Measurements from ENCODE around the gene CRLF1.
"Not testable (repeated sequence)": the region's sequence is repeated elsewhere in the genome, so short reads cannot be mapped to it uniquely, and the experiment has no call there.

The CRLF1 gene

DNA sequence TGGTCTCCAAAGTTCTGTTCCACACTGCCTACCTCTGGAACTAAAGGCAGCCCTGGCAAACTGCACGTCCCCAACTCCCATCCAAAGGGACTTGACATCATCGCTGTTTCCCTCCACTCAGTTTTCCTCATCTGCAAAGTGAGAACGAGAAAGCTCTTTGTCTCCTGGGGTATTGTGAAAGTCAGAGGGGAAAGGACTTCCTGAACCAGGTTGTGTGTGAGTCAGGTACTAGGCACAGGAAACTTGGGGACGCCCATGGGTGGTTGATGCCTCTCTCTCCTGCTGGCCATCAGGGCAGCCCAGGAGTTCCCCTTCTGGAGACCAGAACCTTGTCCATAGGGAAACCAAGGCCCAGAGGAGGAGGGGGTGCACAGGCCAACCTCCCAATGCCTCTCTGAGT lies 4.7 kb downstream of the CRLF1 start:
- Mint-ChIP-seq H3K4me1 (ENCODE audit: low read depth in 2 of 2) (peaks cover 7 to 10% of the 10 kb centered on the region in 2 donors), H3K9me3 (no peaks in the 10 kb centered on the region), H3K4me3 (no peak overlapping the region), H3K36me3 (ENCODE audit: insufficient read depth) (no peaks in the 10 kb centered on the region), H3K27ac (no peak overlapping the region), H3K27me3 (peaks cover 35 to 72% of the 10 kb centered on the region in 2 donors)
- no peak for DNase-seq
- ATAC-seq (replicated peaks): no peak

DNA sequence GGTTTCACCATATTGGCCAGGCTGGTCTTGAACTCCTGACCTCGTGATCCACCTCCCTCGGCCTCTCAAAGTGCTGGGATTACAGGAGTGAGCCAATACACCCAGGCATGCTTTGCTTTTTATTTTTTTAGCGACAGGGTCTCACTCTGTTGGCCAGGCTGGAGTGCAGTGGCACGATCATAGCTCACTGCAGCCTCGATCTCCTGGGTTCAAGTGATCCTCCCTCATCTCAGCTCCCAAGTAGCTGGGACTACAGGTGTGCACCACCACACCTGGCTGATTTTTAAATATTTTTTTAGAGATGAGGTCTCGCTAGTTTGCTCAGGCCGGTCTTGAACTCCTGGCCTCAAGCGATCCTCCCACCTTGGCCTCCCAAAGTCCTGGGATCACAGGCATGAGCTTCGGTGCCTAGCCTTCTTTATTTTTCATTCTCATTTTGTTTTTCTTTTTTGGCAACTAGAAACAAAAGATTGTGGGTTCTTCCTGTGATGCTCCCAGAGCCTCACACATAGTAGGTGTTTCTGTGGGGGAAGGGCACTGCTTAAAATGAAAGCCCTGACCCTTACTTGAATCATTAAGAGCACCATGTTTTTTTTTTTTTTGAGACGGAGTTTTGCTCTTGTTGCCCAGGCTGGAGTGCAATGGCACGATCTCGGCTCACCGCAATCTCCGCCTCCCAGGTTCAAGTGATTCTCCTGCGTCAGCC lies 5.8 kb downstream of the CRLF1 start:
- H3K9me3 Mint-ChIP-seq; H3K36me3 Mint-ChIP-seq (ENCODE audit: insufficient read depth); DNase-seq; H3K4me3 Mint-ChIP-seq; ATAC-seq (replicated peaks); H3K27ac Mint-ChIP-seq: not testable (repeated sequence)
- Mint-ChIP-seq H3K4me1 (ENCODE audit: low read depth in 2 of 2) (peaks cover 8 to 16% of the 10 kb centered on the region in 2 donors), H3K27me3 (peaks cover 35 to 72% of the 10 kb centered on the region in 2 donors)

DNA sequence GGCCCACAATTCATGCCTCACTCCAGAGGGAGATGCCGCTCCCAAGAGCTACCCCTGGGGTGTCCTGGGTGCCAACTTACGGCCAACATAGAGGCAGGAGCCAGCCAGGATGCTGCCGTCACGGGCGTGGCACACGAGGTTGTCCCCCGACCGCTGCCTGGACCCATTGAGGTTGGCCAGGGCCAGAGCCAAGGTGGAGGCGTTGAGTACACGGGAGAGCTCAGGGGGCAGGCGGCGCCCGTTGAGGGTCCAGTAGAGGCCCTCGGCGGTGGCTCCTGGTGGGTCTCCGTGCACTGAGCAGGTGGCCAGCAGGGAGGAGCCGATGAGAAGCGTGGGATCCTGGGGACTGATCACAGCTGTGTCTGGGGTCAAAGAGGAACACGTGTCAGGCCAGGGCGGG lies 7.1 kb downstream of the CRLF1 start:
- peaks cover 23 to 59% of the 10 kb centered on the region in 2 donors for H3K27me3 Mint-ChIP-seq
- DNase-seq (no peak), ATAC-seq (replicated peaks) (no peak)
- no peak overlapping the region for H3K4me3 Mint-ChIP-seq
- H3K9me3 Mint-ChIP-seq: no peaks in the 10 kb centered on the region
- no peak overlapping the region for H3K27ac Mint-ChIP-seq
- H3K4me1 Mint-ChIP-seq (ENCODE audit: low read depth in 2 of 2): peaks cover 14 to 17% of the 10 kb centered on the region in 2 donors
- peaks cover 3% of the 10 kb centered on the region for H3K36me3 Mint-ChIP-seq (ENCODE audit: insufficient read depth)

DNA sequence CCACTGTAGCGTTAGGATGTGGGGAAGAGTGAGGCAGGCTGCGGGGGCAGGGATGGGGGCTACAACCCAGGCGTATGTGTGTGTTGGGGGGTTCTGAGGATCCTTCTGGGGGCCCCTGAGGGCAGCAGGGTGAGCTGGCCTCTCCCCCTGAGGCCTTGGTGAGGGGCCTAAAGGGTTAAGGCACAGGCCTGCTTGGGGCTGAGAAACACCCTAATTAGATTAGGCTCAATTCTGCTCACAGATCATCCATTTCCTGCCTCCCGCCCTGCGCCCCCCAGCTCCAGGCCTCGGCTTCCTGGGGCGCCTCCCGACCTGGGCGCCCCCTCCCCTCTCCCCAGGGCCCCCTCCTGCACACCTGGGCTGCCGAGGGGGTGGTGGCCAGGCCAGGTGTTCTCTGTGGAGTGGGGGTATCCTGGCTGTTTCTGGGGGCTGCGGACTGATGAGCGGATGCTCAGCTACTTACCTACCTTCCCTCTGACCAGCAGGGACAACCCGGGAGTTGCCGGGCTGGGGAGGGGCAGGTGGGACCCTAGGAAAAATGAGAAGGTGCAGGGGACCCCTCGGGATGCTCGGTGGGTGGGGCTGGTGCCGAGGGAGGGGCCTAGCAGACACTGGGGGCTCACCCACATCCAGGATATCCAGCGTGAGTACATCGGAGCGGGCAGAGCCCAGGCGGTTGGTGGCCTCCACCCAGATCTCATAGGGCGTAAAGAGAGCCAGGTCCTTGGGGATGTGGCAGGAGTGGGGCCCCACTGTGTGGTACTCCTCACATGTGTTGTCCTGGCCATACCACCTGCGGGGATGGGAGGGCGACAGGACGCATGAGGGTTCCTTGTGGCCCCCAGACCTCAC lies 8.6 kb downstream of the CRLF1 start:
- H3K27ac Mint-ChIP-seq: no peak overlapping the region
- peaks cover 16 to 49% of the 10 kb centered on the region in 2 donors for H3K27me3 Mint-ChIP-seq
- peaks cover 14 to 15% of the 10 kb centered on the region in 2 donors for H3K4me1 Mint-ChIP-seq (ENCODE audit: low read depth in 2 of 2)
- ATAC-seq (replicated peaks) (no peak), DNase-seq (no peak)
- H3K9me3 Mint-ChIP-seq: no peaks in the 10 kb centered on the region
- no peak overlapping the region for H3K4me3 Mint-ChIP-seq
- H3K36me3 Mint-ChIP-seq (ENCODE audit: insufficient read depth): peaks cover 3% of the 10 kb centered on the region

DNA sequence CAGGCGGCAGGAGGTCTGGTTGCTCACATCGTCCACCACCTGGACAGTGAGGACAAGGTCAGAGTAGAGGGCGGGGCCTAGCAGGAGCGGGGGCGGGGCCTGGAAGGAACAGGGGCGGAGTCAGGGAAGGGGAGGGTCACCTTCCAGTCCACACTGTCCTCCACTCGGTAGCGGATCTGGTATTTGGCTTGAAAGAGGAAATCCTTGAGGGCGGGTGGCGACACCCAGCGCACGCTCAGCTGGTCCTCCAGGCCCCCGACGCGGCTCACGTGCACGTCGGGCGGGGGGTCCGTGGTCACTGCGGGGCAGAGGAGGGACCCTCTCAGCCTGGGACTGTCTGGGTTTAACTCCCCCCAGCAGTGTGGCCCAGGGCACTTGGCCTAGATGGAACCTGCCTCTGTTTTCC lies 9.8 kb downstream of the CRLF1 start:
- H3K9me3 Mint-ChIP-seq: no peaks in the 10 kb centered on the region
- H3K36me3 Mint-ChIP-seq (ENCODE audit: insufficient read depth): peaks cover 5% of the 10 kb centered on the region
- H3K4me1 Mint-ChIP-seq (ENCODE audit: low read depth in 2 of 2): peaks cover 12 to 14% of the 10 kb centered on the region in 2 donors
- H3K4me3 Mint-ChIP-seq: no peak overlapping the region
- DNase-seq (no peak), ATAC-seq (replicated peaks) (no peak)
- H3K27me3 Mint-ChIP-seq: peaks cover 6 to 36% of the 10 kb centered on the region in 2 donors
- no peak overlapping the region for H3K27ac Mint-ChIP-seq

DNA sequence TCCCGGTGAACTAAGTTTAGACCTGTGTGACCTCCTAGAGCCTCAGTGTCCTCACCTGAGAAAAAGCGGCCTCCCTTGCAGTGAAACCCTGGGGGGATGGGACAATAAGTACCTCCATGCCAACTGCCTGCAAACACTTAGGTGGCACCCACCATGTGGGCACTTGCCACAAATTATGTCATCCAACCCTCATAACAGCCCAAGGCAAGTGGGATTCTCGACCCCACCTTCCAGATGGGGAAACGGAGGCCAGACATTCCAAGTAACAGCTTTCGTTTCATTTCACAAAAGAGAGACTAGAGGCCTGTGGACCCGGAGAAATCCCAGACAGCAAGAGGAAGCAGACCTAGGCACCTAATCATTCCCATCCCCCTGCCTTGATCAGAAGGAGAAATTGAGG lies 11.1 kb downstream of the CRLF1 start:
- peaks cover 18% of the 10 kb centered on the region for H3K36me3 Mint-ChIP-seq (ENCODE audit: insufficient read depth)
- no peaks in the 10 kb centered on the region for H3K9me3 Mint-ChIP-seq
- H3K27ac Mint-ChIP-seq: no peak overlapping the region
- DNase-seq: no peak
- H3K4me3 Mint-ChIP-seq: peak overlapping the region; percentile 19 to 33
- ATAC-seq (replicated peaks): no peak
- H3K4me1 Mint-ChIP-seq (ENCODE audit: low read depth in 2 of 2): peaks cover 12 to 19% of the 10 kb centered on the region in 2 donors
- H3K27me3 Mint-ChIP-seq: peaks cover 0 to 23% of the 10 kb centered on the region in 2 donors

DNA sequence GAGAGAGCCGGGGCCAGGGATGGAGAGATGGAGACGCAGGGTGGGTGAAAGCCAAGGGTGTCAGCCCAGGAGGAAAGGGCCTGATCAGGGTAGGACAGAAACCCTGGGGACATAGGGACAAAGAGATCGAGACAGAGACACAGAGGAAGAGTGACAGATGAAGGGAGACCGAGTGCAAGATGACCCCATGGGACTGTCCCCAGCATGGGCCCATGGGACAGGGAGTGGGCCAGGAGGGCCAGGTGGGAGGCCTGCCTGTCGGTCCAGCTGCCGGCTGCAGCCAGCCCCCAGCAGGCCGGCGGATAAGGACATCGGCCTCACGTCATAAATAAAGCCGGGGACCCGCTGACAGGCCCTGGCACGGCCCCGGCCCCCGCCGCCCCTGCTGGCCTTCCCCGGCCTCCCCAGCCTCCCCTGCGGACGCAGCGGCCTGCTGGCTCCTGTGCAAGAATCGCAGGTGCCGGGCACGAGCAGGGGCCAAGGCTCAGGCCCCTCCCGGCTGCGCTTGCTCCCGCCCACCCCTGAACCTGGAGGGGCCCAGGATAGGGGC lies 11.7 kb downstream of the CRLF1 start:
- peaks cover 14 to 20% of the 10 kb centered on the region in 2 donors for H3K4me1 Mint-ChIP-seq (ENCODE audit: low read depth in 2 of 2)
- ATAC-seq (replicated peaks) (peak; percentile 9), DNase-seq (no peak)
- peak overlapping the region in 1 of 2 donors; percentile 57 for H3K27ac Mint-ChIP-seq
- H3K4me3 Mint-ChIP-seq: peak overlapping the region; percentile 56 to 59
- peaks cover 23% of the 10 kb centered on the region for H3K36me3 Mint-ChIP-seq (ENCODE audit: insufficient read depth)
- no peaks in the 10 kb centered on the region for H3K9me3 Mint-ChIP-seq
- peaks cover 0 to 18% of the 10 kb centered on the region in 2 donors for H3K27me3 Mint-ChIP-seq

DNA sequence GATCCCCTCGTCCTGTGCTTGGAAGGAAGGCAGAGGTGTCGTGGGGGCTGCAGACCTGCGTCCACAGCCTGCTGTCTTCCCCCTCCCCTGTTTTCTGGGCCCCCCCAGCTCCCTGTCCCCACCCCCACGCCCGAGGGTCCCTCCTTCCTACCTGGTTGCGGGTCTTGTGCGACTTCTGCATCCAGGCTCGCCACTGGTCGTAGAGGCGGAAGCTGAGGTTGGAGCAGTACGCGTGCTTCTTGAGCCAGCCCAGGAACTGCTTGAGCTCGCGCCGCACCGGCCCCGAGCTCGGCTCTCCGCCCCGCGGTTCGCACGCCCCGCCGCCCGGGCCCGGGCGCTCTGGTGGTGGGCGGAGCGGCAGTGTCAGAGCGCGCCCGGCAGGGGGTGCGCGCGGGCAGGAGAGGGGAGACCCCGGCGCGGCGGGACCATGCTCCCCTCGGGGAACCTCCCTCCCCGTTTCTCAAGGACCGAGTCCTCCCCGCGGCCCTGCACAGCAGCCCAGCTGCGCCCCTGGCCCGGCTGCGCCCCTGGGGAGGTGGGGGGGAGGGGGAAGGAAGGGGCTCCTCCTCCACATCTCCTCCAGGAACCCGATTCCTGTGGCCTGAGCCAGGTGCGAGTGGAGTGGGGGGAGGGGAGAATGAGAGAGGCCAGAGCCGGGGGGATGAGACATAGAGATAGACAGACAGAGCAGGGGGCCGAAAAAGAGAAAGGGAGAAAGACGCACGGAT lies 12.3 kb downstream of the CRLF1 start:
- peaks cover 18 to 25% of the 10 kb centered on the region in 2 donors for H3K4me1 Mint-ChIP-seq (ENCODE audit: low read depth in 2 of 2)
- peaks cover 0 to 12% of the 10 kb centered on the region in 2 donors for H3K27me3 Mint-ChIP-seq
- H3K4me3 Mint-ChIP-seq: peak overlapping the region; percentile 56 to 59
- peak overlapping the region in 1 of 2 donors; percentile 57 for H3K27ac Mint-ChIP-seq
- DNase-seq (peak; percentile 69 to 78 (median 69)), ATAC-seq (replicated peaks) (peak; percentile 66)
- H3K36me3 Mint-ChIP-seq (ENCODE audit: insufficient read depth): peaks cover 29% of the 10 kb centered on the region
- H3K9me3 Mint-ChIP-seq: no peaks in the 10 kb centered on the region

DNA sequence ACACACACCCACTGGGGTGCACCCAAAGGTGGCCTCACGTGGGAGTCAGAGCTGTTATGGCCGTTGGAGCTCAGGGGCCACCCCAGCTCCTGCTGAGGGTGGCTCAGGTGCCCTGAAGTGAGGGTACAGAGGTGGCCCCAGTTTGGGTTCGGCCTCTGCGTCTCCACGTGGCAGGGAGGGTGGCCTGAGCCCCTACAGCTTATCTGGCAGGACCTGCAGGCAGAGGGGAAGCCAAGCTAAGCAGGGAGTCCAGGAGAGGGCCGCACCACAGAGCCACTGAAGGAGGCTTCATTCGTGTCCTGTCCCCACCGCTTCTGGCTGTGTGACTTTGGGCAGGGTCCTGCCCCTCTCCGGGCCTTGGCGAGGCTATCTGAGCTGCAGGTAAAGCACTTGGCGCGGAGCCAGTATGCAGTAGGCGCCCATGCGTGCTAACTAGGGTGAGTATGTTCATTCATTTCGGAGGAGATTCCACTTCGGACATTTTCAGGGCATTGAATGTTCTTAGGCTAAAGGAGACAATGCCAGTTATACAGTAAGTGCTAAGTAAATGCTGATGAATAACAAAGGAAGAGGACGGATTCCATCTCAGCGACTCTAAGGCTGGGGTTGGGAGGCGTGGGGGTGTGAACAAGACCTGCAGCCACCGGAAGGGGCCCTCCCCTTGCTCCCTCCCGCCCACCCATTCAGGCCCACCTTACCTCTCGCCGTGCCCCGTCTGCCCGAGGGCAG lies 13.1 kb downstream of the CRLF1 start:
- Mint-ChIP-seq H3K9me3 (no peaks in the 10 kb centered on the region), H3K4me1 (ENCODE audit: low read depth in 2 of 2) (peaks cover 18 to 25% of the 10 kb centered on the region in 2 donors), H3K4me3 (peak overlapping the region; percentile 59 to 68), H3K27me3 (peaks cover 0 to 5% of the 10 kb centered on the region in 2 donors), H3K27ac (peak overlapping the region in 1 of 2 donors; percentile 35), H3K36me3 (ENCODE audit: insufficient read depth) (peaks cover 32% of the 10 kb centered on the region)
- ATAC-seq (replicated peaks): no peak
- no peak for DNase-seq

DNA sequence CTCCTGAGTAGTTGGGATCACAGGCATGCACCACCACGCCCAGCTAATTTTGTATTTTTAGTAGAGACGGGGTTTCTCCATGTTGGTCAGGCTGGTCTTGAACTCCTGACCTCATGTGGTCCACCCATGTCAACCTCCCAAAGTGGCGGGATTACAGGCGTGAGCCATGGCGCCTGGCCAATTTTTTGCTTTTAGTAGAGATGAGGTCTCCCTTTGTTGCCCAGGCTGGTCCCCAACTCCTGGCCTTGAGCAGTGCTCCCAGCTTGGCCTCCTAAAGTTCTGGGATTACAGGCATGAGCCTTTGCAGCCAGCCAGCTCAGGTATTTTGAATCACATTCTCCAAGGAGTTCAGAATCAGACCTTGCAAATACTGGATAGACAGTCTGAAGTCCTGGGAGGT lies 13.9 kb downstream of the CRLF1 start:
- not testable (repeated sequence) for ATAC-seq (replicated peaks); H3K27ac Mint-ChIP-seq; H3K27me3 Mint-ChIP-seq; H3K9me3 Mint-ChIP-seq; H3K4me3 Mint-ChIP-seq; DNase-seq
- Mint-ChIP-seq H3K4me1 (ENCODE audit: low read depth in 2 of 2) (peaks cover 24 to 32% of the 10 kb centered on the region in 2 donors), H3K36me3 (ENCODE audit: insufficient read depth) (peaks cover 36% of the 10 kb centered on the region)

DNA sequence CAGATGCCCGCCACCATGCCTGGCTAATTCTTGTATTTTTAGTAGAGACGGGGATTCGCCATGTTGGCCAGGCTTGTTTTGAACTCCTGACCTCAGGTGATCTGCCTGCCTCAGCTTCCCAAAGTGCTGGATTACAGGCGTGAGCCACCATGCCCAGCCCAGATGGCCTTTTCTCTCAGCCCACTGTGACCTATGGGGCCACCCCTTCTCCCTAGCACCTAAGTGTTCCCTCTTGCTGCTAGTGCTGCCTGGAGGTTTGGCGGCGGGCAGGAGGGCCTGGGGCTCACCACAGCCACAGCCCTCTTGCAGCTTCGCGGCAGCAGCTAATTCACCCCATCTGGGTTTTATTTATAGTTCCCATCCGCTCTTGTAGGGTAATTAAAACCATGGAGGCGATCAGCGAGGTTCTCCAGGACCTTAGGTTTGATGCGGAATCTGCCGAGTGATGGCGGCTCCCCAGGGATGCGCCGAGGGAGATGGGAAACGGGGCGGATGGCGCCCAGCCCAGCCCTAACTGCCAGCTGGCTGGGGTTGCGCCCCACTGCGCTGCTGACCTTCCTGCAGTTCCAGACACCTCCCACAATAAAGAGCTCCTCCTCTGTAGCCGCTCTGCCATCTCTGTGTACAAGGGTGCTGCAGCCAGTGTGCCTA lies 14.7 kb downstream of the CRLF1 start:
- no peak for DNase-seq
- Mint-ChIP-seq H3K4me3 (peak overlapping the region; percentile 44 to 45), H3K36me3 (ENCODE audit: insufficient read depth) (peaks cover 36% of the 10 kb centered on the region), H3K4me1 (ENCODE audit: low read depth in 2 of 2) (peaks cover 23 to 34% of the 10 kb centered on the region in 2 donors), H3K9me3 (no peaks in the 10 kb centered on the region), H3K27me3 (no peaks in the 10 kb centered on the region), H3K27ac (no peak overlapping the region)
- no peak for ATAC-seq (replicated peaks)
